Kidney epithelial cell (primary cell): ENCODE data around the gene CXXC1. TPM values are rescaled to one million over a fixed set of nuclear protein-coding genes. Genes with fewer than 3 reads are reported as not detected.
A peak's percentile ranks its signal among the peaks of the same experiment; 100 is the strongest.

Experiments
- DNase-seq: peaks from one replicate; pipeline ENCODE4 v3.0.0-alpha.2; 2010; ENCODE audit warnings: low read depth
- H3K27me3 ChIP-seq: 2 replicates; pipeline ENCODE4 v1.6.0; 2011; ENCODE audit warnings: low read length; ENCODE audit not compliant: control insufficient read depth, insufficient read depth
- H3K36me3 ChIP-seq: 2 replicates; pipeline ENCODE4 v1.5.1; 2011; ENCODE audit warnings: low read length; ENCODE audit not compliant: control insufficient read depth, insufficient read depth
- H3K4me3 ChIP-seq: 2 replicates; pipeline ENCODE4 v1.5.1; 2011; ENCODE audit warnings: low read depth, mild to moderate bottlenecking, control low read depth, low read length
- total RNA-seq: library from RNA; depleted of rRNA; stranded (reverse); fragments of >200 nt; gene quantifications from 2 replicates; pipeline ENCODE4 v1.2.3, GENCODE V29; 2015
- TF ChIP-seq, protein P1 (sequence below): IDR thresholded peaks from 2 replicates; pipeline ENCODE4 v1.5.1; 2011; ENCODE audit warnings: mild to moderate bottlenecking, moderate library complexity, low read length, control low read depth, inconsistent platforms; ENCODE audit not compliant: insufficient read depth, poor library complexity, severe bottlenecking

Gene CXXC1
- total RNA-seq, 1 donor from 2014 or later: 41.3 TPM

DNA sequence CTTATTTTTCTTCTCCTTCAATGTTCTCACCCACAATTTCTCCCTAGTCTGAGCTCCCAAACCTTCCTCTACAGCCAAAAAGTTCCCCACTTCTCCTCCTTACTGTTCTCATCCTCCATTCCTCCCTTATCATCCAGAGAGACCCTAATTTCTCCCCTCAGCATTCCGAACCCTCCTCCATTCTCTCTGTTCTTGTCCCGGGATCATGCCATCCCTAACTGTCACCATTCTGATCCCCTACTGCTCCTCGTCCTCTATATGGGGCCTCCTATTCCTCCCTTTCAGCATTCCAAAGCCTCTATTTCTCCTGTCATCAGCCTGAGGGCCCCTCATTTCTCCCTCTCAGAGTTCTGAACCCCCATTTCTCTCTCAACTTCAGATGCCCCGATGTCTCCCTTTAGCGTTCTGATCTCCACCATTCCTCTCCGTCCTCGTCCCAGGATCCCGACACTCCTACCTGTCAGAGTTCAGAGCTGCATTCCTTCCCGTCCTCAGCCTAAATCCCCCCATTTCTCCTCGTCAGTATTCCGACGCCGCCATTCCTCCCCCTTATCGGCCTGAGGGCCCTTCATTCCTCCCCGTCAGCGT is 6.7 kb downstream of the CXXC1 start:
- H3K27me3 ChIP-seq: no peaks in the 10 kb centered on the region
- TF ChIP-seq, protein P1, sequence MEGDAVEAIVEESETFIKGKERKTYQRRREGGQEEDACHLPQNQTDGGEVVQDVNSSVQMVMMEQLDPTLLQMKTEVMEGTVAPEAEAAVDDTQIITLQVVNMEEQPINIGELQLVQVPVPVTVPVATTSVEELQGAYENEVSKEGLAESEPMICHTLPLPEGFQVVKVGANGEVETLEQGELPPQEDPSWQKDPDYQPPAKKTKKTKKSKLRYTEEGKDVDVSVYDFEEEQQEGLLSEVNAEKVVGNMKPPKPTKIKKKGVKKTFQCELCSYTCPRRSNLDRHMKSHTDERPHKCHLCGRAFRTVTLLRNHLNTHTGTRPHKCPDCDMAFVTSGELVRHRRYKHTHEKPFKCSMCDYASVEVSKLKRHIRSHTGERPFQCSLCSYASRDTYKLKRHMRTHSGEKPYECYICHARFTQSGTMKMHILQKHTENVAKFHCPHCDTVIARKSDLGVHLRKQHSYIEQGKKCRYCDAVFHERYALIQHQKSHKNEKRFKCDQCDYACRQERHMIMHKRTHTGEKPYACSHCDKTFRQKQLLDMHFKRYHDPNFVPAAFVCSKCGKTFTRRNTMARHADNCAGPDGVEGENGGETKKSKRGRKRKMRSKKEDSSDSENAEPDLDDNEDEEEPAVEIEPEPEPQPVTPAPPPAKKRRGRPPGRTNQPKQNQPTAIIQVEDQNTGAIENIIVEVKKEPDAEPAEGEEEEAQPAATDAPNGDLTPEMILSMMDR: no peak
- no peak for DNase-seq
- no peaks in the 10 kb centered on the region for H3K36me3 ChIP-seq
- H3K4me3 ChIP-seq: peak overlapping the region; percentile 98

DNA sequence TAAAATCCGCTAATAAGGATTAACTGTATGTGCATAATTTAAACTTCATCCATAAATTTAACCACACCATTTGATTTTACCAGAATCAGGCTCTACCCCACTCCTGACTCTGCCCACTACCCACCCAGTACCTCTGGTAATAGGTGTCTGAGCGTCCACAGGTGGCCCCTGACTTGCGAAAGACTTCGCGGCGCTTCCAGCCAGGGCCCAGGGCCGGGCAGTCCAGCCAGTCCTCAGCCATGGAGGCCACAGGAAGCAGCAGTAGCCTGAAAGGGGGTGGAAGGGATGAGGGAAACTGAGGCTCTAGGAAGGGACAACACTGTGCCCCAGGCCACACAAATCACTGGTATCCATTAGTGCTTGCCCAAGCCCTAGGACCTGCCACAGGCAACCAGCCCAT is 7.7 kb downstream of the CXXC1 start:
- no peak overlapping the region for H3K4me3 ChIP-seq
- no peaks in the 10 kb centered on the region for H3K36me3 ChIP-seq
- TF ChIP-seq, protein P1: no peak
- no peak for DNase-seq
- no peaks in the 10 kb centered on the region for H3K27me3 ChIP-seq

DNA sequence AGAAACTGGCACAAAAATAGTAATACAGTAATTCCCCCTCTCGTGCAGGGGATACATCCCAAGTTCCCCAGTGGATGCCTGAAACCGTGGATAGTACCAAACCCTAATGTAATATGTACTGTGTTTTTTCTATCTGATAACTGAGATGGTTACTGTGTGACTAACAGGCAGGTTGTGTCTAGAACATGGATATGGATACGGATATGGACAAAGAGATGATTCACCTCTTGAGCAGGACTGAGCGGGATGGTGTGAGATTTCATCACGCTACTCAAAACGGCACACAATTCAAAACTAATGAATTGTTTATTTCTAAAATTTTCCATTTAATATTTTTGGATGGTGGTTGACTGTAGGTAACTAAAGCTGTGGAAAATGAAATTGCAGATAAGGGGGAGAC is 9.6 kb downstream of the CXXC1 start:
- TF ChIP-seq, protein P1: no peak
- peaks cover 1% of the 10 kb centered on the region for H3K36me3 ChIP-seq
- no peaks in the 10 kb centered on the region for H3K27me3 ChIP-seq
- H3K4me3 ChIP-seq: no peak overlapping the region
- no peak for DNase-seq

DNA sequence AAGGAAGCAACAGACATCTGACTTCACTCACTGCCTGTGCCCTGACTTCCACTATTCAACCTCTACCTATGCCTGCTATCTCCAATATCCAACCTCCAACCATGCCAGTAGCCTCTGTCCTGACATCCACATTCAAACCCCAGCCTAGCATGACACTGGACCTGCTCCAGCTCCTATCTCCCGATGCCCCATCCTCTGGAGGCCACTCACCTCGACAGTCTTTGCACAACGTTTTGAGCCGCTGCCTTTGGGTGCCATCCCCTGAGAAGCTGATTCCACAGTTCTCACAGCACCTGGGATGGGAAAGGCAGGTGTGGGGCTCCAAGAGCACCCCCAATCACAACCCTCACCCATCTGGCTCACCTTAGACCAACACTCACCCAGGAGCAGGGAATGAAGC is 11.0 kb downstream of the CXXC1 start:
- no peak for DNase-seq
- Histone ChIP-seq H3K27me3 (no peaks in the 10 kb centered on the region), H3K36me3 (peaks cover 1% of the 10 kb centered on the region), H3K4me3 (no peak overlapping the region)
- TF ChIP-seq, protein P1: no peak

DNA sequence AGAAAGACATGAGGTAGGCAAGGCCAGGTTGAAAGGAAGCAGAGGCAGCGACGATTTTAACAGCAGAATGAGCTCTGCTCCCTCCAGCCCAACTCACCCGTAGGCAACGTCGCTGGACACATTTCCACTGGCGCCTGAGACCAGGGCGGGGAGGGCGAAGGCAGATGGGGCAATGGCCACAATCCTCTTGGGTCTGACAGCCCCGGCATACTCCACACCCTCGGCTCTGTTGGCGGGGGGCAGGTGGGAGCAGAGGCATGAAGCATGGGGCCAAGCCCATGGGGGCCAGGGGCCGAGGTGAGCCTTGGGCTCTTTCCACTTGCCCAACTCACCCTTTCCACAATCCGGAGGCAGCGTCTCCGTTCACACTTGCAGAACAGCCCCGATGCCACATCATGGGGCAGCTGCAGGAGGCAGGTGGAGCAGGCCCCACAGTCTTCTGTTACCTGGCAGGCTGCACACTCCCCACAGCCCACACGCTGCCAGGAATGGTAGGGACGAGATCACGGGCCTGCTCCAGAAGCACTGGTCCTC is 11.9 kb downstream of the CXXC1 start:
- no peak overlapping the region for H3K4me3 ChIP-seq
- TF ChIP-seq, protein P1: no peak
- no peak for DNase-seq
- no peaks in the 10 kb centered on the region for H3K27me3 ChIP-seq
- peaks cover 1% of the 10 kb centered on the region for H3K36me3 ChIP-seq

DNA sequence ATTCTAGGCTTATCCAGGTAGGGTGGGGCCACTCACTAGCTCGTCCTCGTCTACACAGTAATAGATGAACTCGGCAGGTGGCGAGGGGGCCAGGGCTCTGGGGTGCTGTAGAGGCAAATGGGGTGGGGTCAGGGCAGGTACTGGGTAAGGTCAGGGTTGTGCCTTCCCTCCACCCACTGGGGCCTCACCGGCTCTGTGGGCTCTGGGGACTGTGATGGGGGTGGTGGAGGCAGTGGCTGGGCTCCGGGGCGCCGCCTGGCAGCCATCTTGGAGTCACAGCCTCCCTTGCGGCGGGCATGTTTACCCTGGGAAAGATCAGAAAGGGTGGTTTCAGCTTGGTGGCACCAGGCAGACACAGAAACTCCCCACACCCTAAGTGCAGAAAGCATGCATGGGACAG is 12.6 kb downstream of the CXXC1 start:
- DNase-seq: no peak
- Histone ChIP-seq H3K27me3 (no peaks in the 10 kb centered on the region), H3K4me3 (no peak overlapping the region), H3K36me3 (peaks cover 1% of the 10 kb centered on the region)
- TF ChIP-seq, protein P1: no peak
